CD4-positive, alpha-beta memory T cell (primary cell): ENCODE data around the gene SPCS2. TPM values are rescaled to one million over a fixed set of nuclear protein-coding genes. Genes with fewer than 3 reads are reported as not detected.

Experiments
- CTCF ChIA-PET: fragments of 350-600 bp; sonication (Branson Sonifier 250); formaldehyde crosslinking; loops from one replicate; lab custom pipeline; 2021; ENCODE audit warnings: inconsistent platforms; ENCODE audit not compliant: partially characterized antibody; lab: Charles Lee
- POLR2A ChIA-PET: fragments of 350-600 bp; sonication (Branson Sonifier 250); formaldehyde crosslinking; loops from one replicate; lab custom pipeline; 2021; ENCODE audit not compliant: partially characterized antibody; lab: Charles Lee
- DNase-seq, 5 donors: peaks; one replicate each; pipeline versions ENCODE4 v3.0.0 to v3.0.0-alpha.2; 2020 to 2022; ENCODE audit warnings: mixed read lengths in 1 of 5
- H3K27ac ChIP-seq: one replicate; pipeline ENCODE4 v1.7.0; 2013; ENCODE audit warnings: low read depth, low read length
- H3K27me3 ChIP-seq: 2 replicates; pipeline ENCODE4 v1.7.0; 2013; ENCODE audit warnings: mild to moderate bottlenecking, low read length, moderate library complexity; ENCODE audit not compliant: insufficient read depth
- H3K36me3 ChIP-seq: 2 replicates; pipeline ENCODE4 v1.7.0; 2013; ENCODE audit warnings: mild to moderate bottlenecking, low read length, moderate library complexity; ENCODE audit not compliant: insufficient read depth
- H3K4me1 ChIP-seq: 2 replicates; pipeline ENCODE4 v1.7.0; 2013; ENCODE audit warnings: mild to moderate bottlenecking, low read length, moderate library complexity; ENCODE audit not compliant: insufficient read depth
- H3K4me3 ChIP-seq, 2 donors: one replicate each; pipeline ENCODE4 v1.7.0; 2013; ENCODE audit warnings: low read length in 2 of 2, mild to moderate bottlenecking in 1 of 2
- H3K9me3 ChIP-seq, 2 donors: one replicate each; pipeline ENCODE4 v1.7.0; 2013; ENCODE audit warnings: low read length in 2 of 2, control low read depth in 1 of 2; ENCODE audit not compliant: control insufficient read depth in 1 of 2
- H3K27ac Mint-ChIP-seq, 7 donors: one replicate each; pipeline ENCODE4 v1.8.0; 2020 to 2021; ENCODE audit warnings: mixed read lengths in 7 of 7, mild to moderate bottlenecking in 6 of 7, inconsistent platforms in 3 of 7, moderate library complexity in 3 of 7
- H3K27me3 Mint-ChIP-seq, 2 donors: one replicate each; pipeline ENCODE4 v1.8.0; 2020 to 2021; ENCODE audit warnings: mixed read lengths in 2 of 2
- H3K36me3 Mint-ChIP-seq, 2 donors: one replicate each; pipeline ENCODE4 v1.8.0; 2020 to 2021; ENCODE audit warnings: mixed read lengths in 2 of 2, inconsistent platforms in 1 of 2, mild to moderate bottlenecking in 1 of 2
- H3K4me1 Mint-ChIP-seq, 4 donors: one replicate each; pipeline ENCODE4 v1.8.0; 2020 to 2021; ENCODE audit warnings: mixed read lengths in 4 of 4, mild to moderate bottlenecking in 1 of 4
- H3K4me3 Mint-ChIP-seq, 8 donors: one replicate each; pipeline ENCODE4 v1.8.0; 2020 to 2021; ENCODE audit warnings: mixed read lengths in 8 of 8, mild to moderate bottlenecking in 7 of 8, moderate library complexity in 6 of 8, inconsistent platforms in 3 of 8
- H3K9me3 Mint-ChIP-seq, 8 donors: one replicate each; pipeline ENCODE4 v1.8.0; 2020 to 2021; ENCODE audit warnings: mixed read lengths in 8 of 8, mild to moderate bottlenecking in 5 of 8, inconsistent platforms in 3 of 8, moderate library complexity in 1 of 8
- intact Hi-C: fragments of 100-400 bp; cut with micrococcal nuclease; formaldehyde crosslinking; loops from one replicate; pipeline ENCODE4 v1.15.1; 2023
- polyA plus RNA-seq, 2 donors: library from polyadenylated mRNA; unstranded; fragments of 300-500 nt; fragmentation: Illumina TruSeq; gene quantifications; one replicate each; pipeline ENCODE4 v1.2.3, GENCODE V29; 2021
- total RNA-seq, 2 experiments: library from RNA; stranded (reverse); gene quantifications; one replicate each; pipeline ENCODE4 v1.2.3, GENCODE V29; 2021

The SPCS2 gene
- total and polyA plus RNA-seq, 4 experiments from 2014 or later = 145 to 272 (median 195) TPM

DNA sequence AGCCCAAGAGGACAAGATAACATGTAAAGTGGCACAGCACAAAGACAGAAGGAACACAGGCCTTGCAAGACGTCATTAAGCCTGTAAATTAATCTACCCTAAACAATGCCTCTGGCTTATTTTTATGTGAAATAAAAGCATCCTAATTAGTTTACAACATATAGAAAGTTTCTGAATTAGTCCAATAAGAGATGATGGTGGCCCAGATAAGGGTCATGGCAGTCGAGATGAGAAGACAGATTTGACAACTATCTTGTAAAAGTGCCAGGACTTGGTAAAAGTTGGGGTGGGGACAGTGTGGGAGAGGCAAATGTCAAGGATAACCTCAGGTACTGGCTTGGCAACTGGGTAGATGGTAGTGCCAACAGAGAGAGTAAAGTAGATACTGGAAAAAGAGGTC lies 13.8 kb upstream of the SPCS2 start:
- ChIA-PET CTCF (interaction anchor here (1.3 to 1.6 kb wide), 2 partner anchors 13 to 269 kb away, joined by 3 read pairs; partner anchors contain the start of genes SPCS2 and XRRA1), POLR2A (no interaction called here)
- no peak overlapping the region for H3K4me3 Mint-ChIP-seq
- no peak for DNase-seq
- Histone ChIP-seq H3K27ac (no peak overlapping the region), H3K4me1 (no peaks in the 10 kb centered on the region), H3K27me3 (no peaks in the 10 kb centered on the region), H3K4me3 (no peak overlapping the region), H3K36me3 (peaks cover 17% of the 10 kb centered on the region), H3K9me3 (no peaks in the 10 kb centered on the region)
- H3K4me1 Mint-ChIP-seq = peaks cover 0 to 9% (median 0%) of the 10 kb centered on the region in 4 donors
- no peak overlapping the region for H3K27ac Mint-ChIP-seq
- H3K27me3 Mint-ChIP-seq = no peaks in the 10 kb centered on the region
- intact Hi-C loops = no loop called here
- no peaks in the 10 kb centered on the region for H3K9me3 Mint-ChIP-seq
- H3K36me3 Mint-ChIP-seq = peaks cover 46% of the 10 kb centered on the region in 2 donors

DNA sequence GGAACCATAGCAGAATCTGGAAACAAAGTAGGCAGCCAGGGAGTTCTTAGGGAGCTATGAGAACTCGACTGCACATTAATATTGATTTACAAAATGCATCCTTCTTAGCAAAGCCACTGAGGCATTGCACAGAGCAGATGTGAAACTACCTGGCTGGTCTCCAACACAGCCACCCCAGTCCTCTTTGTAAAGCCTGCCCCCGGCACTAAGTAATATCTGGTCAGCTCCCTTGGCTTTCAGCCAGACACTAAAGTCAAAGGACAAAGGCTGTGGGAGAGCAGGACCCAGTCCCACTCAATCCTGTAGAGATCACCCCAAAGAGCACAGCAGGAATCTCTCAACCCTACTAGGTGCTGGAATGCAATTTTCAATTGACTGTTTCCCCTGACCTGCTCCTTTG lies 13.0 kb upstream of the SPCS2 start:
- no peak overlapping the region for H3K4me3 Mint-ChIP-seq
- Histone ChIP-seq H3K27me3 (no peaks in the 10 kb centered on the region), H3K4me1 (no peaks in the 10 kb centered on the region), H3K27ac (no peak overlapping the region), H3K9me3 (no peaks in the 10 kb centered on the region), H3K36me3 (peaks cover 17% of the 10 kb centered on the region), H3K4me3 (no peak overlapping the region)
- H3K27ac Mint-ChIP-seq = no peak overlapping the region
- POLR2A ChIA-PET = no interaction called here
- H3K4me1 Mint-ChIP-seq = peaks cover 0 to 11% (median 0%) of the 10 kb centered on the region in 4 donors
- peaks cover 48 to 50% of the 10 kb centered on the region in 2 donors for H3K36me3 Mint-ChIP-seq
- no peaks in the 10 kb centered on the region for H3K9me3 Mint-ChIP-seq
- H3K27me3 Mint-ChIP-seq = no peaks in the 10 kb centered on the region
- CTCF ChIA-PET = no interaction called here
- no peak for DNase-seq
- intact Hi-C loops = no loop called here

- no peak overlapping the region for H3K27ac ChIP-seq
- H3K4me1 Mint-ChIP-seq = peaks cover 0 to 16% (median 4%) of the 10 kb centered on the region in 4 donors
- peak overlapping the region in 1 of 7 donors; percentile 9 for H3K27ac Mint-ChIP-seq
- CTCF ChIA-PET = interaction anchor here (1.1 kb wide), 2 partner anchors 12 to 204 kb away, joined by 3 read pairs; no protein-coding TSS in a partner anchor
- H3K27me3 Mint-ChIP-seq = no peaks in the 10 kb centered on the region
- H3K27me3 ChIP-seq = no peaks in the 10 kb centered on the region
- intact Hi-C loops = no loop called here
- DNase-seq = no peak
- POLR2A ChIA-PET = no interaction called here
- no peak overlapping the region for H3K4me3 ChIP-seq
- no peak overlapping the region for H3K4me3 Mint-ChIP-seq
- H3K9me3 ChIP-seq = no peaks in the 10 kb centered on the region
- no peaks in the 10 kb centered on the region for H3K9me3 Mint-ChIP-seq
- H3K36me3 ChIP-seq = peaks cover 17% of the 10 kb centered on the region
- H3K4me1 ChIP-seq = no peaks in the 10 kb centered on the region
- H3K36me3 Mint-ChIP-seq = peaks cover 52 to 57% of the 10 kb centered on the region in 2 donors
Measured at GRCh38 chr11:74936976-74937375, 12.1 kb upstream of the SPCS2 start.

- ChIA-PET POLR2A (interaction anchor here (0.6 kb wide), 1 partner anchor 70 kb away, joined by 4 read pairs; no protein-coding TSS in a partner anchor), CTCF (interaction anchor here (1.1 kb wide), 2 partner anchors 13 to 203 kb away, joined by 3 read pairs; no protein-coding TSS in a partner anchor)
- Mint-ChIP-seq H3K27me3 (no peaks in the 10 kb centered on the region), H3K36me3 (peaks cover 51 to 61% of the 10 kb centered on the region in 2 donors), H3K27ac (no peak overlapping the region), H3K9me3 (no peaks in the 10 kb centered on the region), H3K4me1 (peaks cover 0 to 22% (median 5%) of the 10 kb centered on the region in 4 donors), H3K4me3 (no peak overlapping the region)
- H3K9me3 ChIP-seq = no peaks in the 10 kb centered on the region
- H3K4me1 ChIP-seq = no peaks in the 10 kb centered on the region
- peaks cover 17% of the 10 kb centered on the region for H3K36me3 ChIP-seq
- H3K4me3 ChIP-seq = no peak overlapping the region
- no peak overlapping the region for H3K27ac ChIP-seq
- intact Hi-C loops = no loop called here
- DNase-seq = no peak
- no peaks in the 10 kb centered on the region for H3K27me3 ChIP-seq
Measured at GRCh38 chr11:74937696-74938475, 11.2 kb upstream of the SPCS2 start.

DNA sequence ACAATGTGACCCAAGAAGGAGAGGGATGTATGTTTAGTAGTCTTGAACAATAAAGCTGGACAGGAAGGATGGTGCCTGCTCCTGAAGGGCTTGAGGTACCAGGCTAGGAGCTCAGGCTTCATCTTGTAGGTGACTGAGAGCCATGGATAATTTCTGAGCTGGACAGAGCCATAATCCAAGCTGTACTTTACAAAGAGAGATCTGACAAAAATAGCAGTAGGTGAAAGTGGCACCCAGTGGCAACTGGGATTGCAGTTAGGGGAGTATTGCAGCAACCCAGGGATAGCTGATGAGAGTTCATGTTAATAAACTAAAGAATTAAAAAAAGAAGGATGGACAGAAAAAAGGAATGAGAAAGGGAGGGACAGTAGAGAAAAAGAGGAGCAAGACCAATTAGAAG lies 7.6 kb upstream of the SPCS2 start:
- Histone ChIP-seq H3K9me3 (no peaks in the 10 kb centered on the region), H3K27me3 (no peaks in the 10 kb centered on the region), H3K4me3 (no peak overlapping the region), H3K36me3 (peaks cover 7% of the 10 kb centered on the region), H3K4me1 (no peaks in the 10 kb centered on the region), H3K27ac (no peak overlapping the region)
- H3K4me3 Mint-ChIP-seq = no peak overlapping the region
- no peaks in the 10 kb centered on the region for H3K27me3 Mint-ChIP-seq
- H3K9me3 Mint-ChIP-seq = no peaks in the 10 kb centered on the region
- intact Hi-C loops = loop anchor here (10.0 kb wide), 1 partner anchor 547 kb away; the partner anchor contains the start of gene PGM2L1
- H3K36me3 Mint-ChIP-seq = peaks cover 30 to 48% of the 10 kb centered on the region in 2 donors
- POLR2A ChIA-PET = interaction anchor here (0.6 kb wide), 1 partner anchor 9 kb away, joined by 4 read pairs; no protein-coding TSS in a partner anchor
- CTCF ChIA-PET = interaction anchor here (1.6 to 4.6 kb wide), 2 partner anchors 11 to 331 kb away, joined by 3 to 30 read pairs; no protein-coding TSS in a partner anchor
- H3K27ac Mint-ChIP-seq = peak overlapping the region in 1 of 7 donors; percentile 6
- peaks cover 0 to 43% (median 7%) of the 10 kb centered on the region in 4 donors for H3K4me1 Mint-ChIP-seq
- no peak for DNase-seq

DNA sequence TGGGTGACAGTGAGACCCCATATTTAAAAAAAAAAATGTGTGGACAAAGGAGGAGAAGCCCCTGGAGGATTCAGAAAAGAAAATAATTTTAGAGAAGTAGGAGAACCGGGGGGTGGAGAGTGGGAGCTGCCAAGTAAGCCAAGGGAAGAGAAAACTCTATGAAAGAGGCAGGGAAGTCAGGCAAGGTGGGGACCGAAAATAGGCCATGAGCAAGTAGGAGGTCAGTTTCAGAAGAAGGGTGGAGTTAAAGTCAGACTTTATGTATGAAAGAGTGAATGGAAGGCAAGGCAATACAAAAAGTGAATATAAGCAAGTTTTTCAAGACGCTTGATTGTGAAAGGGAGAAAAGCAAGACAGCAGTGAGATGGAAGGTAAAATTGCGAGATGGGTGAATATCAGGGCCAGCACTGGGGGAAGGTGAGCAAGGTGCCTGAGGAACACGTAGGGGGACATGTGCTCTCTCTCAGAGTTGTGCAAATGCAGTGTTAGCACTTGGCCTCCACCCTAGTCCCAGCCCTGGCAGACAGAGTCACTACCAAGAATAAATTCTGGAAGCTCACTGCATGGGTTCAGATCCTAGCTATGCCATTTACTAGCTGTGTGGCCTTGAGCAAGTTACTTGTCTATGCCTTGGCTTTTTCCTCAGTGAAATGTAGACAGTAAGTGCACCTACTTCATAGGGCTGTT lies 6.8 kb upstream of the SPCS2 start:
- Mint-ChIP-seq H3K27me3 (no peaks in the 10 kb centered on the region), H3K4me1 (peaks cover 0 to 46% (median 11%) of the 10 kb centered on the region in 4 donors), H3K27ac (peak overlapping the region in 2 of 7 donors; percentile 21 to 61), H3K36me3 (peaks cover 23 to 41% of the 10 kb centered on the region in 2 donors), H3K9me3 (no peaks in the 10 kb centered on the region), H3K4me3 (no peak overlapping the region)
- Histone ChIP-seq H3K9me3 (no peaks in the 10 kb centered on the region), H3K36me3 (no peaks in the 10 kb centered on the region), H3K4me3 (no peak overlapping the region), H3K4me1 (no peaks in the 10 kb centered on the region), H3K27ac (no peak overlapping the region), H3K27me3 (no peaks in the 10 kb centered on the region)
- ChIA-PET CTCF (interaction anchor here (1.6 to 4.6 kb wide), 2 partner anchors 11 to 330 kb away, joined by 3 to 30 read pairs; no protein-coding TSS in a partner anchor), POLR2A (no interaction called here)
- no peak for DNase-seq
- intact Hi-C loops = loop anchor here (10.0 kb wide), 1 partner anchor 547 kb away; the partner anchor contains the start of gene PGM2L1
